Mesothelial cell of epicardium (in vitro differentiated cells): Measurements from ENCODE around the gene TLR9. TPM values are rescaled to one million over a fixed set of nuclear protein-coding genes. Genes with fewer than 3 reads are reported as not detected.
"Not testable (repeated sequence)": the region's sequence is repeated elsewhere in the genome, so short reads cannot be mapped to it uniquely, and the experiment has no call there.

Source experiments
- DNase-seq, 2 experiments: peaks; one replicate each; pipeline ENCODE4 v3.0.0; 2021; ENCODE audit warnings: low spot score in 2 of 2; ENCODE audit not compliant: unreplicated experiment in 2 of 2
- H3K27ac Mint-ChIP-seq: 2 replicates; pipeline ENCODE4 v1.8.0; 2021; ENCODE audit warnings: mixed read lengths
- H3K27me3 Mint-ChIP-seq: 2 replicates; pipeline ENCODE4 v1.8.0; 2021; ENCODE audit warnings: low read depth, mixed read lengths
- H3K36me3 Mint-ChIP-seq: 2 replicates; pipeline ENCODE4 v1.8.0; 2021; ENCODE audit warnings: mixed read lengths
- H3K4me1 Mint-ChIP-seq: 2 replicates; pipeline ENCODE4 v1.8.0; 2021; ENCODE audit warnings: mixed read lengths
- H3K4me3 Mint-ChIP-seq: 2 replicates; pipeline ENCODE4 v1.8.0; 2021; ENCODE audit warnings: mild to moderate bottlenecking, moderate library complexity, mixed read lengths
- H3K9me3 Mint-ChIP-seq: 2 replicates; pipeline ENCODE4 v1.8.0; 2021; ENCODE audit warnings: mixed read lengths
- total RNA-seq: library from RNA; stranded (reverse); gene quantifications from 3 replicates; pipeline ENCODE4 v1.2.1, GENCODE V29; 2021
- TF ChIP-seq, protein P1 (sequence below): fragments of 200-600 bp; sonication (generic); IDR thresholded peaks from one replicate; pipeline ENCODE4 v1.5.0; 2021; ENCODE audit warnings: antibody characterized with exemption; ENCODE audit not compliant: unreplicated experiment

The TLR9 gene, protein sequence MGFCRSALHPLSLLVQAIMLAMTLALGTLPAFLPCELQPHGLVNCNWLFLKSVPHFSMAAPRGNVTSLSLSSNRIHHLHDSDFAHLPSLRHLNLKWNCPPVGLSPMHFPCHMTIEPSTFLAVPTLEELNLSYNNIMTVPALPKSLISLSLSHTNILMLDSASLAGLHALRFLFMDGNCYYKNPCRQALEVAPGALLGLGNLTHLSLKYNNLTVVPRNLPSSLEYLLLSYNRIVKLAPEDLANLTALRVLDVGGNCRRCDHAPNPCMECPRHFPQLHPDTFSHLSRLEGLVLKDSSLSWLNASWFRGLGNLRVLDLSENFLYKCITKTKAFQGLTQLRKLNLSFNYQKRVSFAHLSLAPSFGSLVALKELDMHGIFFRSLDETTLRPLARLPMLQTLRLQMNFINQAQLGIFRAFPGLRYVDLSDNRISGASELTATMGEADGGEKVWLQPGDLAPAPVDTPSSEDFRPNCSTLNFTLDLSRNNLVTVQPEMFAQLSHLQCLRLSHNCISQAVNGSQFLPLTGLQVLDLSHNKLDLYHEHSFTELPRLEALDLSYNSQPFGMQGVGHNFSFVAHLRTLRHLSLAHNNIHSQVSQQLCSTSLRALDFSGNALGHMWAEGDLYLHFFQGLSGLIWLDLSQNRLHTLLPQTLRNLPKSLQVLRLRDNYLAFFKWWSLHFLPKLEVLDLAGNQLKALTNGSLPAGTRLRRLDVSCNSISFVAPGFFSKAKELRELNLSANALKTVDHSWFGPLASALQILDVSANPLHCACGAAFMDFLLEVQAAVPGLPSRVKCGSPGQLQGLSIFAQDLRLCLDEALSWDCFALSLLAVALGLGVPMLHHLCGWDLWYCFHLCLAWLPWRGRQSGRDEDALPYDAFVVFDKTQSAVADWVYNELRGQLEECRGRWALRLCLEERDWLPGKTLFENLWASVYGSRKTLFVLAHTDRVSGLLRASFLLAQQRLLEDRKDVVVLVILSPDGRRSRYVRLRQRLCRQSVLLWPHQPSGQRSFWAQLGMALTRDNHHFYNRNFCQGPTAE
- total RNA-seq = 0.16 to 0.23 TPM in 2 of 3 replicates, not detected in the other

DNA sequence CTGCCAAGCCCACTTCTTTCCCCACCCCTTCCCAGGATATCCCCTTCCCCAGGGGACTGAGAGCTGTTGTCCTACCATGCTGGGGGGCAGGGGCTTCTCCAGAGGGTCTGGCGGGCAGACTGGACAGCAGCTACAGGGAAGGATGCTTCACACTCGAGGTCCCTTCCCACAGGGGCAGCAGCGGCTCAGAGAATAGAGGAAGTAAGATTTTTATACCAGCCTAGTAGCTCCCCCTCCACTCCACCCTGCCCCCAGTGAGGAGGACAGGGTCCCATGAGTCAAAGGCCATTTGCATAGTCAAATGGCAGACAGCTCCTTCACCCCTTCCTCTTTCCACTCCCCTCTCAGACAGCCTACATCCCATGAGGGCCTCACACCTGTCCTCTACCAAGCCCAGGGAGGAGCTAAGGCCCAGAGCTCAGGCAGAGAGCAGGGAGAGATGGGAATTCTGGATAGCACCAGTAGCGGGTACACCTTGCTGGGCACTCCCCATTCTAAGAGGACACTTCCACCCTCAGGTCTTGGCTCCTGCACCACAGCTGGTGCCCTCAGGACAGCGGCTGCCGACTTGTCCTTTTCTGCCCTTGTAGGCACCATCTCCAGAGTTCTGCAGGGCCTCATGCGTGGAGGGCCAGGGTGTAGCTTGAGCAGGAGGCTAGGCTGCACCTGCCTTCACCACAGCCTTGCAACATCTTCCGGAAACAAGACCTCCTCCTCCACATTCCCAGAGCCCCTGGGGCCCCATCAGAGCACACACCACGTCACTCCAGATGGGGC is at the start of gene TLR9:
TSS of gene TLR9 (minus strand) at position 194 of the 777 bp plus-strand sequence. CDS start at position 78, 116 bp downstream.
- Mint-ChIP-seq H3K27me3 (no peaks in the 10 kb centered on the region), H3K9me3 (no peaks in the 10 kb centered on the region), H3K36me3 (peaks cover 8% of the 10 kb centered on the region), H3K4me3 (no peak within 1 kb of the TSS), H3K4me1 (no peaks in the 10 kb centered on the region), H3K27ac (no peak within 1 kb of the TSS)
- DNase-seq = no peak
- TF ChIP-seq, protein P1, sequence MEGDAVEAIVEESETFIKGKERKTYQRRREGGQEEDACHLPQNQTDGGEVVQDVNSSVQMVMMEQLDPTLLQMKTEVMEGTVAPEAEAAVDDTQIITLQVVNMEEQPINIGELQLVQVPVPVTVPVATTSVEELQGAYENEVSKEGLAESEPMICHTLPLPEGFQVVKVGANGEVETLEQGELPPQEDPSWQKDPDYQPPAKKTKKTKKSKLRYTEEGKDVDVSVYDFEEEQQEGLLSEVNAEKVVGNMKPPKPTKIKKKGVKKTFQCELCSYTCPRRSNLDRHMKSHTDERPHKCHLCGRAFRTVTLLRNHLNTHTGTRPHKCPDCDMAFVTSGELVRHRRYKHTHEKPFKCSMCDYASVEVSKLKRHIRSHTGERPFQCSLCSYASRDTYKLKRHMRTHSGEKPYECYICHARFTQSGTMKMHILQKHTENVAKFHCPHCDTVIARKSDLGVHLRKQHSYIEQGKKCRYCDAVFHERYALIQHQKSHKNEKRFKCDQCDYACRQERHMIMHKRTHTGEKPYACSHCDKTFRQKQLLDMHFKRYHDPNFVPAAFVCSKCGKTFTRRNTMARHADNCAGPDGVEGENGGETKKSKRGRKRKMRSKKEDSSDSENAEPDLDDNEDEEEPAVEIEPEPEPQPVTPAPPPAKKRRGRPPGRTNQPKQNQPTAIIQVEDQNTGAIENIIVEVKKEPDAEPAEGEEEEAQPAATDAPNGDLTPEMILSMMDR = no peak

GRCh38 chr3:52274781-52275180 is 49.3 kb upstream of the TLR9 start:
- Mint-ChIP-seq H3K4me3 (peak overlapping the region; percentile 8), H3K4me1 (peaks cover 59% of the 10 kb centered on the region), H3K36me3 (peaks cover 18% of the 10 kb centered on the region)
- H3K27ac Mint-ChIP-seq, H3K9me3 Mint-ChIP-seq, DNase-seq, H3K27me3 Mint-ChIP-seq: not testable (repeated sequence)

DNA sequence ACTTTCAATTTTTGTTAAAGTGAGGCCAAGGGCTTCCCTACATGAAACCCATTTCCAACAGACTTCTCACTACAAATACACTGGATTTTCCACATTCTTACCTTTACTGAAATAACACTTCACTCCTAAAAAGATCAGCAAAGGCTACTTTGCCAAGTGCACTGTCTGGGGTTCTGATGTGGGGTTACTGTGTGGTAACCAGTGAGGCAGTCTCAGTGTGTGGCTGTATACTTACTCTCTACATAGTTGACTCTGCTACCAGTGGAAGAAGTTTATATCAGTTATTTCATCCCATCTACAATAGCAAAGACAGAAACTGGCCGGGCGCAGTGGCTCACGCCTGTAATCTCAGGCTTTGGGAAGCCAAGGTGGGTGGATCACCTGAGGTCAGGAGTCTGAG is 47.4 kb upstream of the TLR9 start:
- Mint-ChIP-seq H3K36me3 (peaks cover 25% of the 10 kb centered on the region), H3K27me3 (no peaks in the 10 kb centered on the region), H3K27ac (peak overlapping the region; percentile 18), H3K4me3 (no peak overlapping the region), H3K9me3 (no peaks in the 10 kb centered on the region), H3K4me1 (peaks cover 48% of the 10 kb centered on the region)
- no peak for DNase-seq
- TF ChIP-seq, protein P1 = no peak

- H3K4me1 Mint-ChIP-seq = peaks cover 44% of the 10 kb centered on the region
- not testable (repeated sequence) for DNase-seq, H3K4me3 Mint-ChIP-seq, H3K27ac Mint-ChIP-seq, H3K9me3 Mint-ChIP-seq, H3K27me3 Mint-ChIP-seq
- H3K36me3 Mint-ChIP-seq = peaks cover 30% of the 10 kb centered on the region
These were observed 46.7 kb upstream of the TLR9 start for GRCh38 chr3:52272172-52272571.

DNA sequence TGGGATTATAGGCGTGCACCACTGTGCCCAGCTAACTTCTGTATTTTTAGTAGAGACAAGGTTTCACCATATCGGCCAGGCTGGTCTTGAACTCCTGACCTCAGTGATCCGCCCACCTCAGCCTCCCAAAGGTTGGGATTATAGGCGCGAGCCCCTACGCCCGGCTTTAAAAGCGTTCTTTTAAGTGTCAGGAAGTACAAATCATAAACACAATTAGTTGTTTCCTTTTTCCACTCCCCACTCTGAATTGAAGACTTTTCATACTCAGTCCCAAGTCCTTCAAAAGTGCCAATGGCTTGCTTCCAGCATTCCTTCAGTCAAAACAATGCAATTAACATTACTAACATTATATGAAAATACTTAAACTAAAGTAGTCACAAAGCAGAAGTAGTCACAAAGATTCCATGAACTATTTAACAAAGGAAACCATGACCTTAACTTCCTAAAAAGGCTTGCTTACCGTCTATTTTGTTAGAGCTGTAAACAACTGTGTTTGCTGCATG is 44.9 kb upstream of the TLR9 start:
- TF ChIP-seq, protein P1 = no peak
- Mint-ChIP-seq H3K36me3 (peaks cover 41% of the 10 kb centered on the region), H3K27me3 (no peaks in the 10 kb centered on the region), H3K4me3 (no peak overlapping the region), H3K27ac (peak overlapping the region; percentile 51), H3K9me3 (no peaks in the 10 kb centered on the region), H3K4me1 (peaks cover 29% of the 10 kb centered on the region)
- DNase-seq = no peak

- H3K27ac Mint-ChIP-seq = no peak overlapping the region
- peaks cover 40% of the 10 kb centered on the region for H3K36me3 Mint-ChIP-seq
- H3K27me3 Mint-ChIP-seq = no peaks in the 10 kb centered on the region
- DNase-seq = no peak
- H3K4me1 Mint-ChIP-seq = peaks cover 26% of the 10 kb centered on the region
- no peak overlapping the region for H3K4me3 Mint-ChIP-seq
- no peaks in the 10 kb centered on the region for H3K9me3 Mint-ChIP-seq
- TF ChIP-seq, protein P1 = no peak
These were observed 44.3 kb upstream of the TLR9 start for GRCh38 chr3:52269776-52270175.
